Esophagus (tissue), 2 donors: ENCODE data around the gene FGF23. TPM values are rescaled to one million over a fixed set of nuclear protein-coding genes. Genes with fewer than 3 reads are reported as not detected.

Experiments
- H3K27ac ChIP-seq, 2 donors: one replicate each; pipeline ENCODE4 v1.5.1; 2013; ENCODE audit warnings: low read depth in 2 of 2, mild to moderate bottlenecking in 2 of 2, inconsistent platforms in 1 of 2, low read length in 1 of 2, moderate library complexity in 1 of 2
- H3K27me3 ChIP-seq, 2 donors: one replicate each; pipeline ENCODE4 v1.6.1; 2013; ENCODE audit warnings: low read length in 2 of 2, control low read depth in 1 of 2, mild to moderate bottlenecking in 1 of 2; ENCODE audit not compliant: insufficient read depth in 2 of 2, control insufficient read depth in 1 of 2
- H3K36me3 ChIP-seq, 2 donors: one replicate each; pipeline ENCODE4 v1.6.1; 2013; ENCODE audit warnings: low read length in 1 of 2; ENCODE audit not compliant: control insufficient read depth in 2 of 2, insufficient read depth in 2 of 2
- H3K4me1 ChIP-seq, 2 donors: one replicate each; pipeline ENCODE4 v1.6.1; 2013; ENCODE audit warnings: low read length in 1 of 2; ENCODE audit not compliant: control insufficient read depth in 2 of 2, insufficient read depth in 2 of 2
- H3K4me3 ChIP-seq, 2 donors: one replicate each; pipeline ENCODE4 v1.5.1; 2013; ENCODE audit warnings: low read length in 2 of 2, mild to moderate bottlenecking in 2 of 2, low read depth in 1 of 2, moderate library complexity in 1 of 2
- H3K9me3 ChIP-seq, 2 donors: one replicate each; pipeline ENCODE4 v1.6.1; 2013; ENCODE audit warnings: mild to moderate bottlenecking in 2 of 2, low read depth in 1 of 2, low read length in 1 of 2, moderate library complexity in 1 of 2; ENCODE audit not compliant: control insufficient read depth in 2 of 2, insufficient read depth in 1 of 2
- WGBS, 2 donors: extraction: QIAGEN DNeasy Blood & Tissue Kit; methylation state at CpG; one replicate each; pipeline ENCODE4 v1.1.7; 2013; 5-methylcytosine and 5-hydroxymethylcytosine counted together
- polyA plus RNA-seq, 2 donors: library from polyadenylated mRNA; stranded (reverse); fragments of 200-250 nt; gene quantifications; one replicate each; pipeline ENCODE4 v1.2.3, GENCODE V29; 2013
- donor health status: healthy with polysubstance abuse.
- donor health status: Bipolar disorder and iron deficiency.

FGF23 gene
- polyA plus RNA-seq, result not detected

GRCh38 chr12:4379405-4379804 is at the start of gene FGF23:
FGF23 (minus strand) TSS chr12:4379712; CDS start chr12:4379582, 130 bp downstream.
- no peaks in the 10 kb centered on the region for H3K36me3 ChIP-seq
- no peak within 1 kb of the TSS for H3K27ac ChIP-seq
- 14 to 19% methylated on average over 7 of the region's 7 CpGs for WGBS, 2 donors
- H3K27me3 ChIP-seq, result no peaks in the 10 kb centered on the region
- no peaks in the 10 kb centered on the region for H3K4me1 ChIP-seq
- no peak within 1 kb of the TSS for H3K4me3 ChIP-seq
- no peaks in the 10 kb centered on the region for H3K9me3 ChIP-seq

GRCh38 chr12:4424422-4424821 is 44.9 kb upstream of the FGF23 start:
- Histone ChIP-seq H3K27me3 (no peaks in the 10 kb centered on the region), H3K9me3 (no peaks in the 10 kb centered on the region), H3K27ac (no peak overlapping the region), H3K4me1 (no peaks in the 10 kb centered on the region), H3K36me3 (no peaks in the 10 kb centered on the region), H3K4me3 (no peak overlapping the region)
- WGBS, 2 donors, result 50 to 59% methylated on average over 6 of the region's 6 CpGs

GRCh38 chr12:4423528-4424195 is 44.1 kb upstream of the FGF23 start:
- H3K9me3 ChIP-seq, result no peaks in the 10 kb centered on the region
- no peaks in the 10 kb centered on the region for H3K27me3 ChIP-seq
- no peak overlapping the region for H3K27ac ChIP-seq
- WGBS, 2 donors, result 76 to 86% methylated on average over 11 of the region's 11 CpGs
- no peaks in the 10 kb centered on the region for H3K36me3 ChIP-seq
- H3K4me1 ChIP-seq, result no peaks in the 10 kb centered on the region
- H3K4me3 ChIP-seq, result no peak overlapping the region

- Histone ChIP-seq H3K4me1 (no peaks in the 10 kb centered on the region), H3K27me3 (no peaks in the 10 kb centered on the region), H3K9me3 (no peaks in the 10 kb centered on the region), H3K4me3 (no peak overlapping the region), H3K36me3 (no peaks in the 10 kb centered on the region), H3K27ac (no peak overlapping the region)
- 93% methylated on average over 8 to 9 of the region's 9 CpGs for WGBS, 2 donors
Observed at GRCh38 chr12:4422985-4423384, 43.5 kb upstream of the FGF23 start.

GRCh38 chr12:4421590-4422031 is 42.1 kb upstream of the FGF23 start:
- Histone ChIP-seq H3K27ac (no peak overlapping the region), H3K27me3 (no peaks in the 10 kb centered on the region), H3K36me3 (no peaks in the 10 kb centered on the region), H3K4me3 (no peak overlapping the region), H3K9me3 (no peaks in the 10 kb centered on the region), H3K4me1 (no peaks in the 10 kb centered on the region)
- 35% methylated on average over 4 of the region's 4 CpGs for WGBS, 2 donors

GRCh38 chr12:4420138-4420670 is 40.7 kb upstream of the FGF23 start:
- Histone ChIP-seq H3K4me1 (no peaks in the 10 kb centered on the region), H3K27ac (no peak overlapping the region), H3K36me3 (no peaks in the 10 kb centered on the region), H3K4me3 (no peak overlapping the region), H3K27me3 (no peaks in the 10 kb centered on the region), H3K9me3 (no peaks in the 10 kb centered on the region)
- WGBS, 2 donors, result 66 to 69% methylated on average over 5 of the region's 5 CpGs

- H3K36me3 ChIP-seq, result no peaks in the 10 kb centered on the region
- no peaks in the 10 kb centered on the region for H3K4me1 ChIP-seq
- no peaks in the 10 kb centered on the region for H3K9me3 ChIP-seq
- no peak overlapping the region for H3K4me3 ChIP-seq
- 88 to 90% methylated on average over 5 of the region's 5 CpGs for WGBS, 2 donors
- no peaks in the 10 kb centered on the region for H3K27me3 ChIP-seq
- H3K27ac ChIP-seq, result no peak overlapping the region
Observed at GRCh38 chr12:4418913-4419312, 39.4 kb upstream of the FGF23 start.

GRCh38 chr12:4417936-4418335 is 38.4 kb upstream of the FGF23 start:
- no peaks in the 10 kb centered on the region for H3K9me3 ChIP-seq
- H3K4me3 ChIP-seq, result no peak overlapping the region
- WGBS, 2 donors, result 40 to 46% methylated on average over 5 of the region's 5 CpGs
- H3K27ac ChIP-seq, result peak overlapping the region in 1 of 2 donors; percentile 42
- H3K36me3 ChIP-seq, result no peaks in the 10 kb centered on the region
- H3K27me3 ChIP-seq, result no peaks in the 10 kb centered on the region
- H3K4me1 ChIP-seq, result no peaks in the 10 kb centered on the region

GRCh38 chr12:4417455-4417854 is 37.9 kb upstream of the FGF23 start:
- no peaks in the 10 kb centered on the region for H3K36me3 ChIP-seq
- H3K27ac ChIP-seq, result peak overlapping the region in 1 of 2 donors; percentile 56
- no peak overlapping the region for H3K4me3 ChIP-seq
- no peaks in the 10 kb centered on the region for H3K4me1 ChIP-seq
- WGBS, 2 donors, result 51 to 52% methylated on average over 6 of the region's 6 CpGs
- no peaks in the 10 kb centered on the region for H3K27me3 ChIP-seq
- no peaks in the 10 kb centered on the region for H3K9me3 ChIP-seq

- Histone ChIP-seq H3K27ac (no peak overlapping the region), H3K9me3 (no peaks in the 10 kb centered on the region), H3K27me3 (no peaks in the 10 kb centered on the region), H3K4me3 (no peak overlapping the region), H3K4me1 (no peaks in the 10 kb centered on the region), H3K36me3 (no peaks in the 10 kb centered on the region)
- WGBS, 2 donors, result 87 to 90% methylated on average over 8 of the region's 8 CpGs
Observed at GRCh38 chr12:4416276-4416675, 36.8 kb upstream of the FGF23 start.
